Measurements from ENCODE around the gene PANK1.

Gene PANK1

DNA sequence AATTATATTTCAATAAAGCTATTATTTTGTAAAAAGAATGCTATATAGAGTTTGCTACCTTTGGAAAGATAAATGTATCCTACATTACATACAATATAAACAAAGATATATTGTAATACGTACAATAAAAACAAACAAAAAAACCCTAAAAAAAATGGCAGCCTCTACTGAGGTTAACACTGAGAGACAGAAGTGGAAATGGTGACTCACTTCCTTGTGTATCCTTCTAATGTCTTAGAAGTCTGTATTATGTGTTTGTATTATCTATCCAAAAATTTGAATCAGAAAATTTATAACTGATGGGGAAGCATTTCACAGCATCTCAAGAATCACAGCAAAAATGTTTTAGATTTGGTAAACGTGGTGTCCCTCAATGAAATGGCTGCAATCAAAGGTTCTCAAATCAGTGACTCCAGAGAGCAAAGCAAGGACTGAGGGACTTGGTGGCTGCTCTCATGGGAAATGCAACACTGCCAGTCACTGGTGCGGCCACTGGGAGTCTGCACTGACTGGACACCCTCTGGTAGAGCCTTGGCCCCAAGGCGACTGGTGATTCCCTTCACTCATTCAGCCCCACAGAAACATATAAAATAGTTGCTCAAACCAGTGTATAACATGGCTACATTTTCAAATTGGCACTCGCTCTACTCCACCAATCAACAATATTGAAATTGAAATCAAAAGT, 53.8 kb downstream of the PANK1 start (continued):
- TF ChIP-seq, protein P1, sequence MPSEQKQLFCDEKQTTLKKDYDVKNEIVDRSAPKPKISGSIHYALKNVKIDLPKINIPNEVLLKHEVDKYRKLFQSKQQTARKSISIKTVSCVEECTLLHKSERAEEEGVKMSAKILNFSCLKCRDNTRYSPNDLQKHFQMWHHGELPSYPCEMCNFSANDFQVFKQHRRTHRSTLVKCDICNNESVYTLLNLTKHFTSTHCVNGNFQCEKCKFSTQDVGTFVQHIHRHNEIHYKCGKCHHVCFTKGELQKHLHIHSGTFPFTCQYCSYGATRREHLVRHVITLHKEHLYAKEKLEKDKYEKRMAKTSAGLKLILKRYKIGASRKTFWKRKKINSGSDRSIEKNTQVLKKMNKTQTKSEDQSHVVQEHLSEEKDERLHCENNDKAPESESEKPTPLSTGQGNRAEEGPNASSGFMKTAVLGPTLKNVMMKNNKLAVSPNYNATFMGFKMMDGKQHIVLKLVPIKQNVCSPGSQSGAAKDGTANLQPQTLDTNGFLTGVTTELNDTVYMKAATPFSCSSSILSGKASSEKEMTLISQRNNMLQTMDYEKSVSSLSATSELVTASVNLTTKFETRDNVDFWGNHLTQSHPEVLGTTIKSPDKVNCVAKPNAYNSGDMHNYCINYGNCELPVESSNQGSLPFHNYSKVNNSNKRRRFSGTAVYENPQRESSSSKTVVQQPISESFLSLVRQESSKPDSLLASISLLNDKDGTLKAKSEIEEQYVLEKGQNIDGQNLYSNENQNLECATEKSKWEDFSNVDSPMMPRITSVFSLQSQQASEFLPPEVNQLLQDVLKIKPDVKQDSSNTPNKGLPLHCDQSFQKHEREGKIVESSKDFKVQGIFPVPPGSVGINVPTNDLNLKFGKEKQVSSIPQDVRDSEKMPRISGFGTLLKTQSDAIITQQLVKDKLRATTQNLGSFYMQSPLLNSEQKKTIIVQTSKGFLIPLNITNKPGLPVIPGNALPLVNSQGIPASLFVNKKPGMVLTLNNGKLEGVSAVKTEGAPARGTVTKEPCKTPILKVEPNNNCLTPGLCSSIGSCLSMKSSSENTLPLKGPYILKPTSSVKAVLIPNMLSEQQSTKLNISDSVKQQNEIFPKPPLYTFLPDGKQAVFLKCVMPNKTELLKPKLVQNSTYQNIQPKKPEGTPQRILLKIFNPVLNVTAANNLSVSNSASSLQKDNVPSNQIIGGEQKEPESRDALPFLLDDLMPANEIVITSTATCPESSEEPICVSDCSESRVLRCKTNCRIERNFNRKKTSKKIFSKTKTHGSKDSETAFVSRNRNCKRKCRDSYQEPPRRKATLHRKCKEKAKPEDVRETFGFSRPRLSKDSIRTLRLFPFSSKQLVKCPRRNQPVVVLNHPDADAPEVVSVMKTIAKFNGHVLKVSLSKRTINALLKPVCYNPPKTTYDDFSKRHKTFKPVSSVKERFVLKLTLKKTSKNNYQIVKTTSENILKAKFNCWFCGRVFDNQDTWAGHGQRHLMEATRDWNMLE (tag by site-specific recombination; conservative IDR thresholded peaks at IDR 0.05; ENCODE audit: low read depth): no peak
- TF ChIP-seq ZNF664 (tag by site-specific recombination; IDR thresholded peaks at IDR 0.05): no peak

DNA sequence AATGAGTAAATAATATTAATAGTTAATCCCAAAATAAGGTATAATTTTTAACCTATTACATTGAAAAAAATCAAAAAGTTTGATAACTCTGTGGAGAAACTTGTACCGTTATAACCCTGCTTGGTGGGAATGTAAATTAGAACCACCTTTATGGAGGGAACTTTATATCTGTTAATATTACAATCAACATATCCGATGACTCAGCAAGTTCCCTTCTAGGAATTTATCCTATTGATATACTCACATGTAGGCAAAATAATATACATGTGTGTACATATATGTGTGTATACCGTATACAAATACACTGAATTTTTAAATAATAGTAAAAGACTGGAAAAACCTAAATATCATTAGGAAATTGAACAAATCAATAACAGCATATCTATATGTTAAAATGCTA, 54.7 kb downstream of the PANK1 start:
- H3K9me3 ChIP-seq (ENCODE audit: control insufficient read depth, insufficient read depth, low read depth, low read length): no peaks in the 10 kb centered on the region
- ChIA-PET POLR2A (no interaction called here), CTCF (no interaction called here)
- H3K4me1 ChIP-seq (ENCODE audit: control insufficient read depth, insufficient read depth, low read length): no peaks in the 10 kb centered on the region
- H3K4me3 ChIP-seq (ENCODE audit: low read depth, low read length): no peak overlapping the region
- TF ChIP-seq ZNF426 (tag by site-specific recombination; IDR thresholded peaks at IDR 0.05): no peak
- TF ChIP-seq, protein P2, sequence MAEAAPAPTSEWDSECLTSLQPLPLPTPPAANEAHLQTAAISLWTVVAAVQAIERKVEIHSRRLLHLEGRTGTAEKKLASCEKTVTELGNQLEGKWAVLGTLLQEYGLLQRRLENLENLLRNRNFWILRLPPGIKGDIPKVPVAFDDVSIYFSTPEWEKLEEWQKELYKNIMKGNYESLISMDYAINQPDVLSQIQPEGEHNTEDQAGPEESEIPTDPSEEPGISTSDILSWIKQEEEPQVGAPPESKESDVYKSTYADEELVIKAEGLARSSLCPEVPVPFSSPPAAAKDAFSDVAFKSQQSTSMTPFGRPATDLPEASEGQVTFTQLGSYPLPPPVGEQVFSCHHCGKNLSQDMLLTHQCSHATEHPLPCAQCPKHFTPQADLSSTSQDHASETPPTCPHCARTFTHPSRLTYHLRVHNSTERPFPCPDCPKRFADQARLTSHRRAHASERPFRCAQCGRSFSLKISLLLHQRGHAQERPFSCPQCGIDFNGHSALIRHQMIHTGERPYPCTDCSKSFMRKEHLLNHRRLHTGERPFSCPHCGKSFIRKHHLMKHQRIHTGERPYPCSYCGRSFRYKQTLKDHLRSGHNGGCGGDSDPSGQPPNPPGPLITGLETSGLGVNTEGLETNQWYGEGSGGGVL (tag by site-specific recombination; IDR thresholded peaks at IDR 0.05): no peak
- TF ChIP-seq ZNF670 (tag by site-specific recombination; IDR thresholded peaks at IDR 0.05; ENCODE audit: low read depth): no peak
- TF ChIP-seq ZBTB21 (tag by site-specific recombination; IDR thresholded peaks at IDR 0.05): no peak
- no peak for TF ChIP-seq ZBTB48 (tag by site-specific recombination; IDR thresholded peaks at IDR 0.05)
- TF ChIP-seq ZNF266 (tag by site-specific recombination; IDR thresholded peaks at IDR 0.05; ENCODE audit: low read depth): no peak
- TF ChIP-seq ZNF837 (tag by site-specific recombination; IDR thresholded peaks at IDR 0.05): no peak
- no peak for TF ChIP-seq SALL2 (tag by site-specific recombination; IDR thresholded peaks at IDR 0.05; ENCODE audit: borderline replicate concordance)
- TF ChIP-seq ZNF140 (tag by site-specific recombination; IDR thresholded peaks at IDR 0.05): no peak
- TF ChIP-seq ZNF132 (tag by site-specific recombination; IDR thresholded peaks at IDR 0.05; ENCODE audit: borderline replicate concordance): no peak
- TF ChIP-seq, protein P3, sequence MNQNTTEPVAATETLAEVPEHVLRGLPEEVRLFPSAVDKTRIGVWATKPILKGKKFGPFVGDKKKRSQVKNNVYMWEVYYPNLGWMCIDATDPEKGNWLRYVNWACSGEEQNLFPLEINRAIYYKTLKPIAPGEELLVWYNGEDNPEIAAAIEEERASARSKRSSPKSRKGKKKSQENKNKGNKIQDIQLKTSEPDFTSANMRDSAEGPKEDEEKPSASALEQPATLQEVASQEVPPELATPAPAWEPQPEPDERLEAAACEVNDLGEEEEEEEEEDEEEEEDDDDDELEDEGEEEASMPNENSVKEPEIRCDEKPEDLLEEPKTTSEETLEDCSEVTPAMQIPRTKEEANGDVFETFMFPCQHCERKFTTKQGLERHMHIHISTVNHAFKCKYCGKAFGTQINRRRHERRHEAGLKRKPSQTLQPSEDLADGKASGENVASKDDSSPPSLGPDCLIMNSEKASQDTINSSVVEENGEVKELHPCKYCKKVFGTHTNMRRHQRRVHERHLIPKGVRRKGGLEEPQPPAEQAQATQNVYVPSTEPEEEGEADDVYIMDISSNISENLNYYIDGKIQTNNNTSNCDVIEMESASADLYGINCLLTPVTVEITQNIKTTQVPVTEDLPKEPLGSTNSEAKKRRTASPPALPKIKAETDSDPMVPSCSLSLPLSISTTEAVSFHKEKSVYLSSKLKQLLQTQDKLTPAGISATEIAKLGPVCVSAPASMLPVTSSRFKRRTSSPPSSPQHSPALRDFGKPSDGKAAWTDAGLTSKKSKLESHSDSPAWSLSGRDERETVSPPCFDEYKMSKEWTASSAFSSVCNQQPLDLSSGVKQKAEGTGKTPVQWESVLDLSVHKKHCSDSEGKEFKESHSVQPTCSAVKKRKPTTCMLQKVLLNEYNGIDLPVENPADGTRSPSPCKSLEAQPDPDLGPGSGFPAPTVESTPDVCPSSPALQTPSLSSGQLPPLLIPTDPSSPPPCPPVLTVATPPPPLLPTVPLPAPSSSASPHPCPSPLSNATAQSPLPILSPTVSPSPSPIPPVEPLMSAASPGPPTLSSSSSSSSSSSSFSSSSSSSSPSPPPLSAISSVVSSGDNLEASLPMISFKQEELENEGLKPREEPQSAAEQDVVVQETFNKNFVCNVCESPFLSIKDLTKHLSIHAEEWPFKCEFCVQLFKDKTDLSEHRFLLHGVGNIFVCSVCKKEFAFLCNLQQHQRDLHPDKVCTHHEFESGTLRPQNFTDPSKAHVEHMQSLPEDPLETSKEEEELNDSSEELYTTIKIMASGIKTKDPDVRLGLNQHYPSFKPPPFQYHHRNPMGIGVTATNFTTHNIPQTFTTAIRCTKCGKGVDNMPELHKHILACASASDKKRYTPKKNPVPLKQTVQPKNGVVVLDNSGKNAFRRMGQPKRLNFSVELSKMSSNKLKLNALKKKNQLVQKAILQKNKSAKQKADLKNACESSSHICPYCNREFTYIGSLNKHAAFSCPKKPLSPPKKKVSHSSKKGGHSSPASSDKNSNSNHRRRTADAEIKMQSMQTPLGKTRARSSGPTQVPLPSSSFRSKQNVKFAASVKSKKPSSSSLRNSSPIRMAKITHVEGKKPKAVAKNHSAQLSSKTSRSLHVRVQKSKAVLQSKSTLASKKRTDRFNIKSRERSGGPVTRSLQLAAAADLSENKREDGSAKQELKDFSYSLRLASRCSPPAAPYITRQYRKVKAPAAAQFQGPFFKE (tag by site-specific recombination; IDR thresholded peaks at IDR 0.05; ENCODE audit: borderline replicate concordance): no peak
- TF ChIP-seq ZNF600 (tag by site-specific recombination; IDR thresholded peaks at IDR 0.05): no peak
- TF ChIP-seq, protein P4, sequence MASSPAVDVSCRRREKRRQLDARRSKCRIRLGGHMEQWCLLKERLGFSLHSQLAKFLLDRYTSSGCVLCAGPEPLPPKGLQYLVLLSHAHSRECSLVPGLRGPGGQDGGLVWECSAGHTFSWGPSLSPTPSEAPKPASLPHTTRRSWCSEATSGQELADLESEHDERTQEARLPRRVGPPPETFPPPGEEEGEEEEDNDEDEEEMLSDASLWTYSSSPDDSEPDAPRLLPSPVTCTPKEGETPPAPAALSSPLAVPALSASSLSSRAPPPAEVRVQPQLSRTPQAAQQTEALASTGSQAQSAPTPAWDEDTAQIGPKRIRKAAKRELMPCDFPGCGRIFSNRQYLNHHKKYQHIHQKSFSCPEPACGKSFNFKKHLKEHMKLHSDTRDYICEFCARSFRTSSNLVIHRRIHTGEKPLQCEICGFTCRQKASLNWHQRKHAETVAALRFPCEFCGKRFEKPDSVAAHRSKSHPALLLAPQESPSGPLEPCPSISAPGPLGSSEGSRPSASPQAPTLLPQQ (tag by site-specific recombination; IDR thresholded peaks at IDR 0.05): no peak
- no peak for TF ChIP-seq ZNF155 (tag by site-specific recombination; IDR thresholded peaks at IDR 0.05)
- no peak for TF ChIP-seq ZNF658 (tag by site-specific recombination; IDR thresholded peaks at IDR 0.05)
- no peak for TF ChIP-seq ZNF121 (tag by site-specific recombination; IDR thresholded peaks at IDR 0.05)
- no peak for TF ChIP-seq ZNF404 (tag by site-specific recombination; IDR thresholded peaks at IDR 0.05)
- H3K27ac ChIP-seq (ENCODE audit: extremely low read depth, low read depth, low read length): no peak overlapping the region
- peaks cover 15 to 42% of the 10 kb centered on the region in 2 experiments; a peak in 2 of 3 replicates for H3K36me3 ChIP-seq (ENCODE audit: control insufficient read depth in 2 of 2, insufficient read depth in 1 of 2, low read length in 2 of 2)

All from HEK293 (cell line).